ENCODE data around the gene USP17L12.
"Not testable (repeated sequence)": the region's sequence is repeated elsewhere in the genome, so short reads cannot be mapped to it uniquely, and the experiment has no call there.

USP17L12 gene

GRCh38 chr4:9219852-9220251 is at the start of gene USP17L12:
USP17L12 (plus strand) TSS chr4:9220152; CDS start chr4:9220152, 0 bp downstream.
- DNase-seq (ENCODE audit: low spot score); in situ Hi-C loops (cut with MboI; ENCODE audit: low pct_unique_long_range_greater_than_20kb, low sequenced_read_pairs, unreplicated experiment): not testable (repeated sequence)

- DNase-seq (ENCODE audit: low spot score); in situ Hi-C loops (cut with MboI; ENCODE audit: low pct_unique_long_range_greater_than_20kb, low sequenced_read_pairs, unreplicated experiment): not testable (repeated sequence)
Observed at GRCh38 chr4:9210357-9210756, 9.6 kb upstream of the USP17L12 start, which contains the start of gene USP17L10. USP17L10 (plus strand) TSS chr4:9210657; CDS start chr4:9210657, 0 bp downstream.

- in situ Hi-C loops (cut with MboI; ENCODE audit: low pct_unique_long_range_greater_than_20kb, low sequenced_read_pairs, unreplicated experiment); DNase-seq (ENCODE audit: low spot score): not testable (repeated sequence)
Observed at GRCh38 chr4:9214701-9215100, 5.3 kb upstream of the USP17L12 start.

- DNase-seq (ENCODE audit: low spot score); in situ Hi-C loops (cut with MboI; ENCODE audit: low pct_unique_long_range_greater_than_20kb, low sequenced_read_pairs, unreplicated experiment): not testable (repeated sequence)
Observed at GRCh38 chr4:9215105-9215504, 4.8 kb upstream of the USP17L12 start, which contains the start of gene USP17L11. USP17L11 (plus strand) TSS chr4:9215405; CDS start chr4:9215405, 0 bp downstream.

GRCh38 chr4:9224596-9224995 is 4.6 kb downstream of the USP17L12 start, which contains the start of gene USP17L13:
USP17L13 (plus strand) TSS chr4:9224896; CDS start chr4:9224896, 0 bp downstream.
- DNase-seq (ENCODE audit: low spot score); in situ Hi-C loops (cut with MboI; ENCODE audit: low pct_unique_long_range_greater_than_20kb, low sequenced_read_pairs, unreplicated experiment): not testable (repeated sequence)

GRCh38 chr4:9230249-9230648 is 10.3 kb downstream of the USP17L12 start:
- DNase-seq (ENCODE audit: low spot score); in situ Hi-C loops (cut with MboI; ENCODE audit: low pct_unique_long_range_greater_than_20kb, low sequenced_read_pairs, unreplicated experiment): not testable (repeated sequence)

- in situ Hi-C loops (cut with MboI; ENCODE audit: low pct_unique_long_range_greater_than_20kb, low sequenced_read_pairs, unreplicated experiment); DNase-seq (ENCODE audit: low spot score): not testable (repeated sequence)
Observed at GRCh38 chr4:9234085-9234484, 14.1 kb downstream of the USP17L12 start, which contains the start of gene USP17L15. USP17L15 (plus strand) TSS chr4:9234385; CDS start chr4:9234385, 0 bp downstream.

- in situ Hi-C loops (cut with MboI; ENCODE audit: low pct_unique_long_range_greater_than_20kb, low sequenced_read_pairs, unreplicated experiment); DNase-seq (ENCODE audit: low spot score): not testable (repeated sequence)
Observed at GRCh38 chr4:9238461-9238860, 18.5 kb downstream of the USP17L12 start.

- DNase-seq (ENCODE audit: low spot score); in situ Hi-C loops (cut with MboI; ENCODE audit: low pct_unique_long_range_greater_than_20kb, low sequenced_read_pairs, unreplicated experiment): not testable (repeated sequence)
Observed at GRCh38 chr4:9243579-9243978, 23.6 kb downstream of the USP17L12 start, which contains the start of gene USP17L17. USP17L17 (plus strand) TSS chr4:9243879; CDS start chr4:9243879, 0 bp downstream.

GRCh38 chr4:9247953-9248680 is 28.2 kb downstream of the USP17L12 start, which contains the start of gene USP17L18:
USP17L18 (plus strand) TSS chr4:9248630; CDS start chr4:9248630, 0 bp downstream.
- in situ Hi-C loops (cut with MboI; ENCODE audit: low pct_unique_long_range_greater_than_20kb, low sequenced_read_pairs, unreplicated experiment); DNase-seq (ENCODE audit: low spot score): not testable (repeated sequence)

- in situ Hi-C loops (cut with MboI; ENCODE audit: low pct_unique_long_range_greater_than_20kb, low sequenced_read_pairs, unreplicated experiment); DNase-seq (ENCODE audit: low spot score): not testable (repeated sequence)
Observed at GRCh38 chr4:9253078-9253477, 33.1 kb downstream of the USP17L12 start, which contains the start of gene USP17L19. USP17L19 (plus strand) TSS chr4:9253378; CDS start chr4:9253378, 0 bp downstream.

GRCh38 chr4:9257824-9258223 is 37.9 kb downstream of the USP17L12 start, which contains the start of gene USP17L20:
USP17L20 (plus strand) TSS chr4:9258124; CDS start chr4:9258124, 0 bp downstream.
- DNase-seq (ENCODE audit: low spot score); in situ Hi-C loops (cut with MboI; ENCODE audit: low pct_unique_long_range_greater_than_20kb, low sequenced_read_pairs, unreplicated experiment): not testable (repeated sequence)

- DNase-seq (ENCODE audit: low spot score); in situ Hi-C loops (cut with MboI; ENCODE audit: low pct_unique_long_range_greater_than_20kb, low sequenced_read_pairs, unreplicated experiment): not testable (repeated sequence)
Observed at GRCh38 chr4:9262572-9262971, 42.6 kb downstream of the USP17L12 start, which contains the start of gene USP17L21. USP17L21 (plus strand) TSS chr4:9262872; CDS start chr4:9262872, 0 bp downstream.

- DNase-seq (ENCODE audit: low spot score); in situ Hi-C loops (cut with MboI; ENCODE audit: low pct_unique_long_range_greater_than_20kb, low sequenced_read_pairs, unreplicated experiment): not testable (repeated sequence)
Observed at GRCh38 chr4:9267319-9267718, 47.4 kb downstream of the USP17L12 start, which contains the start of gene USP17L22. USP17L22 (plus strand) TSS chr4:9267619; CDS start chr4:9267619, 0 bp downstream.

Measured in GM13977 (cell line).